ENCODE data around the gene STXBP2. TPM values are rescaled to one million over a fixed set of nuclear protein-coding genes. Genes with fewer than 3 reads are reported as not detected.

Gene STXBP2
- total and polyA plus RNA-seq, 9 of the 15 experiments (the other 6 are each of a cell fraction or from before 2014, with no cell fraction given) = 2.5 to 163 (median 71.3) TPM

- Histone ChIP-seq H3K4me1 (replicated peaks in 1 of 2; ENCODE audit: control insufficient read depth in 2 of 2, insufficient read depth in 2 of 2, low read length in 2 of 2) (peaks cover 3 to 75% of the 10 kb centered on the region in 2 experiments; a peak in 4 of 5 replicates), H3K4me2 (ENCODE audit: insufficient read depth, low read length) (no peak overlapping the region), H3K9me1 (ENCODE audit: control insufficient read depth, insufficient read depth, low read length) (no peaks in the 10 kb centered on the region), H3K9me3 (replicated peaks; ENCODE audit: control insufficient read depth, insufficient read depth, low read depth, low read length) (peaks cover 6% of the 10 kb centered on the region; the same call in 1 of the 2 replicates), H3K4me3 (no peak overlapping the region), H3K27me3 (ENCODE audit: control insufficient read depth in 2 of 2, insufficient read depth in 2 of 2, low read length in 2 of 2) (no peaks in the 10 kb centered on the region; a peak in 1 of 5 replicates), H3K36me3 (ENCODE audit: control insufficient read depth, insufficient read depth, low read length) (peaks cover 75% of the 10 kb centered on the region; the same call in 2 of the 3 replicates), H4K20me1 (replicated peaks; ENCODE audit: control insufficient read depth, insufficient read depth, low read length) (peaks cover 21% of the 10 kb centered on the region), H3K79me2 (ENCODE audit: control insufficient read depth, insufficient read depth, low read length) (peaks cover 31% of the 10 kb centered on the region), H3K9ac (ENCODE audit: insufficient read depth in 1 of 2, low read depth in 2 of 2, low read length in 2 of 2) (0 out of 4 replicates have a peak overlapping the region, but pooled peaks of 1 of the 2 experiments have one; percentile 14), H2AFZ (ENCODE audit: low read depth, low read length) (no peak overlapping the region), H3K27ac (ENCODE audit: extremely low read depth, low read depth, low read length) (no peak overlapping the region)
- FAIRE-seq (no peak), DNase-seq (ENCODE audit: extremely low read depth in 1 of 4, low spot score in 3 of 4) (no peak), ATAC-seq (no peak)
- WGBS (ENCODE audit: insufficient coverage, low coverage, missing lambda C conversion rate) = 92% methylated on average over 20 of the region's 27 CpGs
- ChIA-PET CTCF (ENCODE audit: low intra/inter-chr PET ratio) (no interaction called here), POLR2A (interaction anchor here (0.5 to 1.1 kb wide), 3 partner anchors 13 to 116 kb away, joined by 3 read pairs; partner anchors contain the start of genes PET100 and XAB2)
- in situ Hi-C loops (cut with MboI) = no loop called here
- intact Hi-C loops (cut with micrococcal nuclease) = no loop called here
- TF ChIP-seq IRF9 (tag; IDR thresholded peaks at IDR 0.05) = no peak
- TF ChIP-seq RBM22 (IDR thresholded peaks at IDR 0.05; ENCODE audit: low read depth, low read length, poor library complexity, severe bottlenecking) = peak; percentile 8
- peak; percentile 52; the same call in 1 of the 2 replicates for TF ChIP-seq POLR2G (IDR thresholded peaks at IDR 0.05; ENCODE audit: low read depth, low read length)
- no peak for TF ChIP-seq ZNF586 (CRISPR knock-in tag; conservative IDR thresholded peaks at IDR 0.05)
- TF ChIP-seq RBFOX2 (IDR thresholded peaks at IDR 0.05; ENCODE audit: low read depth, low read length) = peak; percentile 57
- no TSS peak for BruUV-seq (replicated peaks)
These were observed 5.6 kb downstream of the STXBP2 start for GRCh38 chr19:7642295-7643030.
